Fibroblast of lung (primary cell): ENCODE results near the gene GRIK4. TPM values are rescaled to one million over a fixed set of nuclear protein-coding genes. Genes with fewer than 3 reads are reported as not detected.

Experiments
- DNase-seq, 2 donors: peaks; one replicate each; pipeline versions ENCODE4 v3.0.0 to v3.0.0-alpha.2; 2010; ENCODE audit warnings: low read depth in 2 of 2
- H2AFZ ChIP-seq: 2 replicates; pipeline ENCODE4 v1.5.1; 2012; ENCODE audit warnings: low read length, control low read depth, inconsistent platforms
- H3K27ac ChIP-seq: 2 replicates; pipeline ENCODE4 v1.5.1; 2011; ENCODE audit warnings: low read length, control low read depth; ENCODE audit not compliant: insufficient read depth
- H3K27me3 ChIP-seq: 2 replicates; pipeline ENCODE4 v1.5.1; 2011; ENCODE audit warnings: mild to moderate bottlenecking, low read length; ENCODE audit not compliant: control insufficient read depth, insufficient read depth
- H3K36me3 ChIP-seq: 2 replicates; pipeline ENCODE4 v1.5.1; 2011; ENCODE audit warnings: low read length; ENCODE audit not compliant: control insufficient read depth, insufficient read depth
- H3K4me1 ChIP-seq: 2 replicates; pipeline ENCODE4 v1.5.1; 2011; ENCODE audit warnings: low read length; ENCODE audit not compliant: control insufficient read depth, insufficient read depth; ENCODE audit errors: extremely low read depth
- H3K4me2 ChIP-seq: 2 replicates; pipeline ENCODE4 v1.5.1; 2011; ENCODE audit warnings: low read length, control low read depth; ENCODE audit not compliant: insufficient read depth; ENCODE audit errors: extremely low read depth
- H3K4me3 ChIP-seq, 4 experiments: fragments of 200-600 bp in 1 of 4; sonication (generic) in 1 of 4; replicated peaks in 1 of 4; 2 replicates each; pipeline ENCODE4 v1.5.1; 2011 to 2016; ENCODE audit warnings: low read length in 4 of 4, low read depth in 3 of 4, mild to moderate bottlenecking in 3 of 4, control low read depth in 2 of 4, inconsistent platforms in 1 of 4, mixed read lengths in 1 of 4; ENCODE audit not compliant: insufficient read depth in 1 of 4; ENCODE audit errors: control extremely low read depth in 1 of 4
- H3K79me2 ChIP-seq: 2 replicates; pipeline ENCODE4 v1.5.1; 2012; ENCODE audit warnings: mild to moderate bottlenecking, low read length, inconsistent platforms; ENCODE audit not compliant: control insufficient read depth, insufficient read depth
- H3K9ac ChIP-seq: 2 replicates; pipeline ENCODE4 v1.5.1; 2011; ENCODE audit warnings: mild to moderate bottlenecking, low read length, control low read depth; ENCODE audit not compliant: insufficient read depth
- H3K9me3 ChIP-seq: 2 replicates; pipeline ENCODE4 v1.5.1; 2012; ENCODE audit warnings: low read depth, low read length; ENCODE audit not compliant: control insufficient read depth, insufficient read depth
- H4K20me1 ChIP-seq: 2 replicates; pipeline ENCODE4 v1.5.1; 2011; ENCODE audit warnings: low read length; ENCODE audit not compliant: control insufficient read depth, insufficient read depth; ENCODE audit errors: extremely low read depth
- EZH2 ChIP-seq: IDR thresholded peaks from 2 replicates; pipeline ENCODE4 v1.5.1; 2012; ENCODE audit warnings: low read length, control low read depth, mild to moderate bottlenecking; ENCODE audit errors: missing control alignments
- polyA plus RNA-seq, 2 donors: library from polyadenylated mRNA; depleted of rRNA in 1 of 2; stranded (reverse) in 1 of 2; unstranded in 1 of 2; fragments of >200 nt; gene quantifications; 2 replicates each; pipeline ENCODE4 v1.2.1, GENCODE V29; 2011 to 2012; ENCODE audit warnings: missing spikeins in 1 of 2
- total RNA-seq: library from RNA; depleted of rRNA; stranded (reverse); fragments of >200 nt; gene quantifications from 2 replicates; pipeline ENCODE4 v1.2.1, GENCODE V29; 2014
- TF ChIP-seq, protein P1 (sequence below), 2 donors: IDR thresholded peaks in 1 of 2; conservative IDR thresholded peaks in 1 of 2; 1 replicate in 1 of 2; 2 replicates in 1 of 2; pipeline ENCODE4 v1.5.1; 2011 to 2012; ENCODE audit warnings: low read length in 2 of 2, control low read depth in 1 of 2, inconsistent platforms in 1 of 2, low read depth in 1 of 2, mild to moderate bottlenecking in 1 of 2

The GRIK4 gene
- total and polyA plus RNA-seq, 2 donors (not counting 1 experiment from before 2014, with no cell fraction given), result 0.17 to 1.5 TPM

DNA sequence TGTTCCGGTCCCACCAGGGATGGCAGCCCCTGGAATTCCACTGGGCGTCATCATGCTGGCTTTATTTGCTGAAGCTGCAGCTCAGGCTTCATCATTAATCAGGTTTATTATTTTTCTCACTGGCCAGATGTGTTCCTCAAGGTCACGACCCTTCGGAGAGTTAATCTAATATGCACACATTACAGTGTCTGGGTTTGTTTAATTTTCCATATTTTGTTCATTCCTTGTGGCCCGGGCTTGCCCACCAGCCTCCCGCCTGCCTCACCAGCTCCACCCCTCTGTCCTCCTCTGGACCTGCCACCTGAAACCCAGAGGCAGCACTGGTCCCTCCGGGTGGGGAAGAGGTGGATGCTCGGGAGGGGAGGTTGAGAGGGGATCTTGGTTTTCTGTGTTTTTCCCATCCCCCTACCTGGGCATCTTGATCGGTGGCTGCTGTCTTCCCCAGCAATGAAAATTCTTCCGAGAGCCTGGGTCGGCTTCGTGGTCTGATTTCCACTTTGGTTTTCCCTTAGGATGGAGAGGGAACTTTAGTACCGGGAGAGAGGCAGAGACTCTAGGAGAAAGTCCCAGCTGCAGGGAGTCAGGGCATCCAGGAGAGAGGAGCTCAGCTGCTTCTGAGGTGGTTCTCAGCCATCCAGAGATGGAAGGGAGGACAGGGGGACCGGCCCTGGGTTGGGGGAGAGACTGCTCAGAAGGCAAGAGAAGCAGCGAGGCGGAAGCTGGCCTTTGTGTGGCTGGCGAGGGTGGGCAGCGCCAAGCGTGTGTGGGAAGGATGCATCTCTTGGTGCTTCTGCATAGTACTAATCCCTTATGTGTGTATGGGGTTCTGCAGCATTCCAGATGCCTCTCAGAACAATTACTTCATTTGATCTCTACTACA, 2.1 kb downstream of the GRIK4 start:
- Histone ChIP-seq H3K36me3 (no peaks in the 10 kb centered on the region), H3K79me2 (no peaks in the 10 kb centered on the region), H3K9ac (no peak overlapping the region), H3K4me3 (no peak overlapping the region), H2AFZ (no peak overlapping the region), H3K4me1 (peaks cover 15% of the 10 kb centered on the region), H3K9me3 (no peaks in the 10 kb centered on the region), H3K27ac (no peak overlapping the region), H4K20me1 (peaks cover 2% of the 10 kb centered on the region), H3K27me3 (peaks cover 3% of the 10 kb centered on the region), H3K4me2 (no peak overlapping the region)
- TF ChIP-seq, protein P1, sequence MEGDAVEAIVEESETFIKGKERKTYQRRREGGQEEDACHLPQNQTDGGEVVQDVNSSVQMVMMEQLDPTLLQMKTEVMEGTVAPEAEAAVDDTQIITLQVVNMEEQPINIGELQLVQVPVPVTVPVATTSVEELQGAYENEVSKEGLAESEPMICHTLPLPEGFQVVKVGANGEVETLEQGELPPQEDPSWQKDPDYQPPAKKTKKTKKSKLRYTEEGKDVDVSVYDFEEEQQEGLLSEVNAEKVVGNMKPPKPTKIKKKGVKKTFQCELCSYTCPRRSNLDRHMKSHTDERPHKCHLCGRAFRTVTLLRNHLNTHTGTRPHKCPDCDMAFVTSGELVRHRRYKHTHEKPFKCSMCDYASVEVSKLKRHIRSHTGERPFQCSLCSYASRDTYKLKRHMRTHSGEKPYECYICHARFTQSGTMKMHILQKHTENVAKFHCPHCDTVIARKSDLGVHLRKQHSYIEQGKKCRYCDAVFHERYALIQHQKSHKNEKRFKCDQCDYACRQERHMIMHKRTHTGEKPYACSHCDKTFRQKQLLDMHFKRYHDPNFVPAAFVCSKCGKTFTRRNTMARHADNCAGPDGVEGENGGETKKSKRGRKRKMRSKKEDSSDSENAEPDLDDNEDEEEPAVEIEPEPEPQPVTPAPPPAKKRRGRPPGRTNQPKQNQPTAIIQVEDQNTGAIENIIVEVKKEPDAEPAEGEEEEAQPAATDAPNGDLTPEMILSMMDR (conservative IDR thresholded peaks at IDR 0.05 in 1 of 2, IDR thresholded peaks at IDR 0.05 in 1 of 2; ENCODE audit: low read depth in 1 of 2, low read length in 2 of 2), result no peak
- no peak for TF ChIP-seq EZH2
- no peak for DNase-seq

DNA sequence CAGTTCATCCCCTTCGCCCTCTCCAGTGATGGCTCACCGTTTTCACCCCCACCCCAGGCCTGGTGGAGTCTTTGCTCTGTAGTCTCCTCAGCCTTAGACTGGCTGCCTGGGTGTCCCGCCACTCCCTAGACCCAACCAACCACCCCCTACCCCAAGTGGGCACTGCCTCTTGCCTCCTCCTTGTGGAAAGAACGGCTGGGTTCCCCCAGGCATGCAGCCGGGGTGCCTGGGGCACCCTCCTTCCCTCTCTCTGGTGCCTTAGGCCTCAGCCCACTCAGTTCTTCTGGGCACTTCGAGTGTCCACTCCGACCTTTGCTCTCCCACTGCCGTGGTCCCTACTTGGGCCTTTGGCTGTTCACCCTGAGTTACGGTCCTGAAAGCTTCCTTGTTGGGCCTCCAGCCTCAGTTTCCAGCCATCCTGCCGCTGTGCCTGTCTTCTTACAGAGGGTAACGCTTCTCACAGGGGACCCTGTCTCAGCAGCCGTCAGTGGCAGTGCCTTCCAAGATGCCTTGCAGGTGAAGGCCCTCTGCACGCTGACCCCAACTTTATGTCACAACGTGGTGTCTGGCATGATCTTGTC, 3.1 kb downstream of the GRIK4 start:
- Histone ChIP-seq H3K4me1 (peaks cover 15% of the 10 kb centered on the region), H3K79me2 (no peaks in the 10 kb centered on the region), H2AFZ (no peak overlapping the region), H4K20me1 (peaks cover 2% of the 10 kb centered on the region), H3K9ac (no peak overlapping the region), H3K9me3 (no peaks in the 10 kb centered on the region), H3K4me3 (no peak overlapping the region), H3K4me2 (no peak overlapping the region), H3K27ac (no peak overlapping the region), H3K27me3 (peaks cover 3% of the 10 kb centered on the region), H3K36me3 (no peaks in the 10 kb centered on the region)
- DNase-seq, result no peak
- TF ChIP-seq, protein P1 (conservative IDR thresholded peaks at IDR 0.05 in 1 of 2, IDR thresholded peaks at IDR 0.05 in 1 of 2; ENCODE audit: low read depth in 1 of 2, low read length in 2 of 2), result no peak
- TF ChIP-seq EZH2, result no peak

- no peaks in the 10 kb centered on the region for H3K36me3 ChIP-seq
- DNase-seq, result no peak
- peaks cover 1% of the 10 kb centered on the region for H4K20me1 ChIP-seq
- no peak overlapping the region for H2AFZ ChIP-seq
- H3K4me1 ChIP-seq, result peaks cover 15% of the 10 kb centered on the region
- no peak overlapping the region for H3K4me3 ChIP-seq
- TF ChIP-seq EZH2, result no peak
- TF ChIP-seq, protein P1 (conservative IDR thresholded peaks at IDR 0.05 in 1 of 2, IDR thresholded peaks at IDR 0.05 in 1 of 2; ENCODE audit: low read depth in 1 of 2, low read length in 2 of 2), result no peak
- no peaks in the 10 kb centered on the region for H3K9me3 ChIP-seq
- no peaks in the 10 kb centered on the region for H3K79me2 ChIP-seq
- no peak overlapping the region for H3K4me2 ChIP-seq
- no peak overlapping the region for H3K9ac ChIP-seq
- H3K27me3 ChIP-seq, result peaks cover 3% of the 10 kb centered on the region
- H3K27ac ChIP-seq, result no peak overlapping the region
Observed at GRCh38 chr11:120515186-120515723, 3.7 kb downstream of the GRIK4 start.
